Esophagus squamous epithelium (tissue), 5 donors: Measurements from ENCODE around the gene MAP7D2. TPM values are rescaled to one million over a fixed set of nuclear protein-coding genes. Genes with fewer than 3 reads are reported as not detected.

Experiments used
- DNase-seq: peaks from one replicate; lab custom pipeline; 2025; lab: John Stamatoyannopoulos, UW
- H3K27ac ChIP-seq, 4 donors: fragments of 200-600 bp; sonication (generic); one replicate each; pipeline ENCODE4 v1.5.1; 2016 to 2019; ENCODE audit warnings: mild to moderate bottlenecking in 1 of 4
- H3K27me3 ChIP-seq, 4 donors: fragments of 200-600 bp; sonication (generic); 1 replicate in 3 of 4; 2 replicates in 1 of 4; pipeline versions ENCODE4 v1.5.1 to v1.6.0; 2017 to 2021; ENCODE audit warnings: antibody characterized with exemption in 1 of 4
- H3K36me3 ChIP-seq, 3 donors: fragments of 200-600 bp; sonication (generic); one replicate each; pipeline ENCODE4 v1.5.1; 2016 to 2019
- H3K4me1 ChIP-seq, 3 donors: fragments of 200-600 bp; sonication (generic); one replicate each; pipeline ENCODE4 v1.5.1; 2017 to 2019
- H3K4me3 ChIP-seq, 4 donors: fragments of 200-600 bp; sonication (generic); 1 replicate in 3 of 4; 2 replicates in 1 of 4; pipeline ENCODE4 v1.5.1; 2016 to 2019; ENCODE audit warnings: mild to moderate bottlenecking in 2 of 4, moderate library complexity in 1 of 4
- H3K9me3 ChIP-seq, 3 donors: fragments of 200-600 bp; sonication (generic); one replicate each; pipeline ENCODE4 v1.5.1; 2016 to 2019
- POLR2A ChIP-seq, 4 donors: fragments of 450-650 bp; IDR thresholded peaks; one replicate each; pipeline ENCODE4 v1.6.1; 2017; ENCODE audit warnings: antibody characterized with exemption in 4 of 4, mild to moderate bottlenecking in 4 of 4, moderate library complexity in 3 of 4
- WGBS, 2 donors: methylation state at CpG; one replicate each; pipeline ENCODE4 v1.1.5; 2018; 5-methylcytosine and 5-hydroxymethylcytosine counted together
- intact Hi-C: fragments of 100-400 bp; cut with DNase I; formaldehyde crosslinking; loops from one replicate; pipeline ENCODE4 v1.15.0; 2022
- total RNA-seq, 4 donors: library from RNA; depleted of rRNA; stranded (reverse); fragments of >200 nt; gene quantifications; one replicate each; pipeline ENCODE4 v1.1.0, GENCODE V29; 2016
- TF ChIP-seq, protein P1 (sequence below), 6 experiments: fragments of 450-650 bp in 4 of 6; fragments of 200-600 bp in 2 of 6; sonication (generic) in 2 of 6; IDR thresholded peaks; one replicate each; pipeline ENCODE4 v1.5.1; 2016 to 2019; ENCODE audit warnings: antibody characterized with exemption in 6 of 6, mild to moderate bottlenecking in 4 of 6, moderate library complexity in 4 of 6
- donor health status: DM: yes; HTN: yes; CAD: no.

The MAP7D2 gene
- total RNA-seq, 4 donors from 2014 or later: 0.09 to 0.75 (median 0.38) TPM; not detected in 1

DNA sequence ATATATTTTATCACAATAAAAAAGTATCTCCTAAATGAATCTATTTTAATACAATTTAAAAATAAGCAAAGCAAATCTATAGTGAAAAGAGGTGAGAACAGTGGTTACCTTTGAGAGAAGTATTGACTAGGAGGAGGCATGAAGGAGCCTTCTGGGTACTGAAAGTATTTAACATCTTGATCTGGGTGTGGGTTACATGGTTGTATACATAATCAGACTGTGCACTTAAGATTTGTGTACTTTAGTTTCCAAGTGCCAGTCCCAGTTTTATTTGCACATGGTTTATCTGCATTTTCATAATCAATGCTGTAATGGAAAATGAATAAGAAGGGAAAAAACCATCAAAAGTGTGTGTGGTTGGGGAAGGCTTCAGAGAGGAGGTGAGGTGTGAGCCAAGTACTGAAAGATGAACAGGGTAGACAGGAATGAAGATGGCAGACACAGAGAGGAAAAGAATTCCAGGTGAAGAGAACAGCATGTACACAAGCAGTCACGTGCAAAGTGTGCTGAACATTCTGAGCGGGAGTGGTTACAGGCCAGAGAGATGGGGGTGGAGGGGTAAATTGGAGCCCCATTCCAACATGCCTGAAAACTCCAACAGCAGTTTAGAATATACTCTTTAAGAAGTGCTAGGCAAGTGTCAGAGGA lies 14.6 kb downstream of the MAP7D2 start:
- Histone ChIP-seq H3K27ac (no peak overlapping the region), H3K36me3 (no peaks in the 10 kb centered on the region), H3K4me1 (no peaks in the 10 kb centered on the region), H3K27me3 (no peaks in the 10 kb centered on the region), H3K9me3 (no peaks in the 10 kb centered on the region), H3K4me3 (no peak overlapping the region)
- 81 to 90% methylated on average over 2 of the region's 2 CpGs for WGBS, 2 donors
- no peak for DNase-seq
- no peak for TF ChIP-seq POLR2A (IDR thresholded peaks at IDR 0.05)
- TF ChIP-seq, protein P1, sequence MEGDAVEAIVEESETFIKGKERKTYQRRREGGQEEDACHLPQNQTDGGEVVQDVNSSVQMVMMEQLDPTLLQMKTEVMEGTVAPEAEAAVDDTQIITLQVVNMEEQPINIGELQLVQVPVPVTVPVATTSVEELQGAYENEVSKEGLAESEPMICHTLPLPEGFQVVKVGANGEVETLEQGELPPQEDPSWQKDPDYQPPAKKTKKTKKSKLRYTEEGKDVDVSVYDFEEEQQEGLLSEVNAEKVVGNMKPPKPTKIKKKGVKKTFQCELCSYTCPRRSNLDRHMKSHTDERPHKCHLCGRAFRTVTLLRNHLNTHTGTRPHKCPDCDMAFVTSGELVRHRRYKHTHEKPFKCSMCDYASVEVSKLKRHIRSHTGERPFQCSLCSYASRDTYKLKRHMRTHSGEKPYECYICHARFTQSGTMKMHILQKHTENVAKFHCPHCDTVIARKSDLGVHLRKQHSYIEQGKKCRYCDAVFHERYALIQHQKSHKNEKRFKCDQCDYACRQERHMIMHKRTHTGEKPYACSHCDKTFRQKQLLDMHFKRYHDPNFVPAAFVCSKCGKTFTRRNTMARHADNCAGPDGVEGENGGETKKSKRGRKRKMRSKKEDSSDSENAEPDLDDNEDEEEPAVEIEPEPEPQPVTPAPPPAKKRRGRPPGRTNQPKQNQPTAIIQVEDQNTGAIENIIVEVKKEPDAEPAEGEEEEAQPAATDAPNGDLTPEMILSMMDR (IDR thresholded peaks at IDR 0.05): no peak
- intact Hi-C loops: no loop called here

DNA sequence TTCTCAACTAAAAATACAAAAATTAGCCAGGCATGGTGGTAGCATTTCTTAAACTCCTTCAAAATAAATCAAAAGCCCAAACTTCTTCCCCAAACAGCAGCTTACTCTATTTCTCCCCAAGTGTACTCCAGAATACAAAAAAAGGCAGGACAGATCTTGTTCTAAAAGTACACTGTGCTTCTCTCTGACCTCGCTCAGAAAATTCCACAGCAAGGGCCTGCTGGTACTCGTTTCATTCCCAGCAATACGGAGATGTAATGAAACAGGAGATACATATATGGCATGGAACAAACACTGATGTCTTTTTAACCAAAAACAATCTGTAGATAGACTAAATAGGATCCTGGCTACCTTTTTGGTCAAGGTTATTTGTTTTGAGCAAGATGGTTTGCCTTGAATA lies 25.2 kb downstream of the MAP7D2 start:
- Histone ChIP-seq H3K4me1 (no peaks in the 10 kb centered on the region), H3K27me3 (no peaks in the 10 kb centered on the region), H3K9me3 (no peaks in the 10 kb centered on the region), H3K27ac (no peak overlapping the region), H3K36me3 (no peaks in the 10 kb centered on the region), H3K4me3 (no peak overlapping the region)
- 12 to 64% methylated on average over 3 of the region's 3 CpGs for WGBS, 2 donors
- intact Hi-C loops: no loop called here
- DNase-seq: no peak
- no peak for TF ChIP-seq POLR2A (IDR thresholded peaks at IDR 0.05)
- TF ChIP-seq, protein P1 (IDR thresholded peaks at IDR 0.05): no peak

DNA sequence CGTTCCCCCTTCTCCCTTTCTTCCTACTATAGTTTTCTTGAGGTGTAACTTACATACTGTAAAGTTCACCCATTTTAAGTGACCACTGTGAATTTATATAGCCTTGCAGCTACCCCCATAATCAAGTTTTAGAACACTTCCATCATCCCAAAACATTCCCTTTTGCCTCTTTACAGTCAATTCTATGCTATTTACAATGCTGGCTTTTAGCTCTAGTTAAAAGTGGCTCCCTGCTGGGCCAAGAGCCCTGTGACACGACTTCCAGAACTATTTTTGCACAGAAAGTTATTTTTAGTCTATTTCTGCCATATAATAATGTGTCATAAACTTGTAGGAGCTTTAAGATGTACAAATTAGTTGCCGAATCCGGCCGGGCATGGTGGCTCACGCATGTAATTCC lies 26.9 kb downstream of the MAP7D2 start:
- TF ChIP-seq, protein P1 (IDR thresholded peaks at IDR 0.05): no peak
- no peak for TF ChIP-seq POLR2A (IDR thresholded peaks at IDR 0.05)
- H3K27me3 ChIP-seq: no peaks in the 10 kb centered on the region
- H3K4me1 ChIP-seq: no peaks in the 10 kb centered on the region
- no peaks in the 10 kb centered on the region for H3K36me3 ChIP-seq
- H3K4me3 ChIP-seq: no peak overlapping the region
- no peak for DNase-seq
- 48 to 58% methylated on average over 2 to 6 of the region's 6 CpGs for WGBS, 2 donors
- intact Hi-C loops: no loop called here
- H3K9me3 ChIP-seq: no peaks in the 10 kb centered on the region
- H3K27ac ChIP-seq: no peak overlapping the region

DNA sequence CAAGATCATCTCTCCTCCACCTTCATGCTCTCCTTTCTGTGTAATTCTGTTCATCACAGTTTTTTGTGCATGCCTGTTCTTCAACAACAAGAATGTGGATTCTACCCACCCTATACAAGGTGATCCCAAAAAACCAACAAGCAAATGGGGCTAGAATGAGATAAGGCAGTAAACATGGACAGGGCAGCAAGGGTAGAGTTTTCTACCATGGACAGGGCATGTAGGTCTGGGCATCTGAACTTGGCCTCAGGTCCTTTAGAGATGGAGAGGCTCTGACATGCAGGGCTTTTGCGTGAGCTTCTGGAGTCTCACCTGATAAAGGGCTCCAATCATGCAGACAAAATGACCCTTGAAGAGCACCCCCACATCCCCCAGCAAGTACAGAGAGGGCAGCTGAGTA lies 36.4 kb downstream of the MAP7D2 start:
- Histone ChIP-seq H3K4me1 (no peaks in the 10 kb centered on the region), H3K27ac (no peak overlapping the region), H3K9me3 (no peaks in the 10 kb centered on the region), H3K27me3 (no peaks in the 10 kb centered on the region), H3K36me3 (no peaks in the 10 kb centered on the region), H3K4me3 (no peak overlapping the region)
- intact Hi-C loops: no loop called here
- 86% methylated on average over 1 of the region's 1 CpG; no CpG with 5 or more reads in 1 of the 2 donors for WGBS, 2 donors
- no peak for TF ChIP-seq POLR2A (IDR thresholded peaks at IDR 0.05)
- TF ChIP-seq, protein P1 (IDR thresholded peaks at IDR 0.05): no peak
- DNase-seq: no peak

DNA sequence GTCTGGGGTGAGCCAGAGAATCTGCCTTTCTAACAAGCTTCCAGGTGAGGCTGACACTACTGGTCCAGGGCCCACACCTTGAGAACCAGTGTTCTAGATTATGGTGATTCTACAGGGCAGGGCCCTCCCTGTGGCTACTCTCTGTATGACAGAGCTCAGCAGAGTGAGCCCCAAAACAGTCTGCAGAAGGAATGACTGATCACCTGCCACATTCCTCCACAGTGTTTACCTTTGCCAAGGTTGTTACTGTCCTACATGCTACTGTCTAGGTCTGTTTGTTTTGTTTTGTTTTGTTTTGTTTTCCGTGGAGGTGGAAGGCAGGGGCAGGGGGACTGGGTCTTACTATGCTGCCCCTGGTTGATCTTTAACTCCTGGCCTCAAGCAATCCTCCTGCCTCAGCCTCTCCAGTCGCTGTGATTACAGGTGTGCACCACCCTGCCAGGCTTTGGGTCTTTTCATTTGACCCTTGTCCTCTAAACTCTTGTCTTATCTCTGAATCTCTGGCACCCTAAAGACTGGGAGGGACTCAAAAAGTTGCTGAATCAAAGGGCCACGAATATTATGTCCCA lies 45.1 kb downstream of the MAP7D2 start:
- DNase-seq: no peak
- WGBS, 2 donors: 37 to 67% methylated on average over 3 of the region's 3 CpGs
- intact Hi-C loops: no loop called here
- Histone ChIP-seq H3K27me3 (no peaks in the 10 kb centered on the region), H3K27ac (no peak overlapping the region), H3K4me1 (peaks cover 2 to 10% (median 3%) of the 10 kb centered on the region in 3 donors), H3K9me3 (no peaks in the 10 kb centered on the region), H3K4me3 (no peak overlapping the region), H3K36me3 (no peaks in the 10 kb centered on the region)
- no peak for TF ChIP-seq POLR2A (IDR thresholded peaks at IDR 0.05)
- TF ChIP-seq, protein P1 (IDR thresholded peaks at IDR 0.05): no peak
